Skin of body (tissue), 2 donors: Measurements from ENCODE around the gene PDGFRA. TPM values are rescaled to one million over a fixed set of nuclear protein-coding genes. Genes with fewer than 3 reads are reported as not detected.
"Not testable (repeated sequence)": the region's sequence is repeated elsewhere in the genome, so short reads cannot be mapped to it uniquely, and the experiment has no call there.

Experiments
- DNase-seq: peaks from one replicate; lab custom pipeline; 2025; lab: John Stamatoyannopoulos, UW
- total RNA-seq: library from RNA; depleted of rRNA; stranded (reverse); fragments of >200 nt; gene quantifications from one replicate; pipeline ENCODE4 v1.2.3, GENCODE V29; 2014

Gene PDGFRA
- total RNA-seq, 1 donor from 2014 or later = 138 TPM

- peak; percentile 93 for DNase-seq
These were observed 1.6 kb upstream of the PDGFRA start for GRCh38 chr4:54227256-54228055.

- peak; percentile 74 for DNase-seq
These were observed 1.0 kb upstream of the PDGFRA start for GRCh38 chr4:54228056-54228527.

GRCh38 chr4:54228546-54228945, 547 bp upstream of the PDGFRA start:
- DNase-seq = no peak

DNA sequence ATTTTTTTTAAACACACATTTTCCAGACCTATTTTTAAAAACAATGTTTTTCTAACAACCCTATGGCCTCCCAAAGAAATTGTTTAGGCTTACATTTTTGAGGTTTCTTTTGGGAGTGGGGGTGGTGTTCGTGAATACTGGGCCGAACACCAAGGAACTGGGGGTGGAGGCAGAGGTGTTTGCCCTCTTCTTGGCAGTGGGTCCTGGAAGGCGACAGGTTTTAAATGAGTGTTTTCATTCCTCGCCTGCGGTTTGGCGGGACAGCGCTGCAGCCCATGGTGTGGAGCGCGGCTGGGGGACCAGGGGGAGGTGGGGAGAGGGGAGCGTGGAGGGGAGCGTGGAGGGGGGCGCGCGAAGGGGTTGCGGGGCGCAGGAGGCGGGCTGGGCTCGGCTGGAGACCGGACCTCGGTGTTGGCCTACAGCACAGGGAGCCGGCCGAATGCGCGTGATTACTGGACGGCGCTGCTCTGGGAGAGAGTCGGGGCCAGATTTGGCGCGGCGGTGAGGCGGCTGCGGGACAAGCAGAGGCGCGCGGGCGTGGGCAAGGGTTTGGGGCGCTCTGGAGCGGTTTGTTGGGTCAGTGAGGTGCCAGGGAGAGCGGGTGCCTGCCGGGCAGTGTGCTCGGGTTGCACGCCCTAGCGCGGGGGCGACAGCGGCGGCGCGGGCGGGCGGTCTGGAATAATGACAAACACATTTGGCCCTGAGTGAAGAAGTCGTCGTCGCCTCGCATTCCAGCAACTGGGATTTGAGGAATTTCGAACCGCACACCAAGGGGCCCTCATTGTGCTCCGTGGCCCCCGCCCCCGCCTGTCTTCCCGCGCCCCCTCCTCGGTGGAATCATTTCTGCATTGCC, 764 bp downstream of the PDGFRA start:
- DNase-seq = peak; percentile 32

DNA sequence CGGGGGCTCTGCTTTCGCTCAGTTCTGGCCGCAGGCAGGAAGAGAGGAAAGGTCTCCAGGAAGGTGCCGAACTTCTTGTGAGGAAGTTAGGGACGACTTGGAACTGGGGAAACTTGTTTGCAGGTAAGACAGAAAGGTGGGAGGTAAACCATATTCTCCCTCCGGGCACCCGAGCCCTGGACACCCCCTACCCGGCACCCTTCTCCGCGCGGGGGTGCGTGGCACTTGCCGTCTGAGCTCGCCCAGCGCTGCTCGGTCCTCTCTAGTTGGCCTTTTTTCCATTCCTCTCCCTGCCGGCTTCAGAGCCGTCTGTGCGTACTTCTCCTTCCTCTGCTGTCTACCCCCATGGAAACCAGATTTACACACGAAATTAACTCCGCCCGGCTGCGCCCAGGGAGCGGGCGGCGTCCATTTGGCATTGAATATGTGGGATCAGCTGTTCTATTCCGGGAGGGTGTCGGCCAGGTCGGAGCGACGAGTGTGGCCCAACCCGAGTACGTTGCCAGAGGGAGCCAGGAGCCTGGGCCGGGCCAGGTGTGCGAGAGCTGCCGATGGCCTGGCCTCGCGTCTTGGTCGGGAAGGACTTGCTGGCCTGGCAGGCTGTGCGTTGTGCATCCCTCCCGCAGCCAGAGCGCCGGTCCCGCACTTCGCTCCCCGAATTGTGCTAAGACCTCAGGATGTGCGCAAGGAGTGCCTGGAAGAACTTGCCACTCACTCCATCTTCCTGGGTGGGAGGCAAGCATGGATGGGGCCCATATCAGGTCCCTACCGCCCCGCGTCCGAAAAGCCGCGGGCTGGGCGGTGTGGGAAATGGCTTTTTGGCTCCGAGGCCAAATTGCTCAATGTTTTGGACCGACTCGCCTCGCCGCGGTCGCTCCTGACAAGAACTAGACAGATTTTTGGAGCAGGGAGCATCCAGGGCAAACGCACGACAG, 1.7 kb downstream of the PDGFRA start:
- peak; percentile 44 for DNase-seq

DNA sequence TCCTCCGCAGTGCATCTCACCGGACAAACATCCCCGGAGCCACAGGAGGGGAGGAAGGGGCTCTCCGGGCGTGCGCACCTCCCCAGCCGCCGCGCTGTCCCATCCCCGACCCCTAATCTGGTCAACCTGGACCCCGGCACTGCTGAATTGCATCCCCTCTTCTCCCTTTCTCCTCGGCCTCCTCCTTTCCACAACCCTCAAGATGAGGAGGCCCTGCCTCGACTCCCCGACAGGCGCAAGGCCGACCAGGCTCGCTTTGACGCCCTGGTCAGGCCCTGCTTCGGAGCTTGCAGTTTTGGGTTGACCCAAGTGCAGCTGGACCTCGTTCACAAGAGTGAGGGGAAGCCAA, 2.3 kb downstream of the PDGFRA start:
- no peak for DNase-seq

DNA sequence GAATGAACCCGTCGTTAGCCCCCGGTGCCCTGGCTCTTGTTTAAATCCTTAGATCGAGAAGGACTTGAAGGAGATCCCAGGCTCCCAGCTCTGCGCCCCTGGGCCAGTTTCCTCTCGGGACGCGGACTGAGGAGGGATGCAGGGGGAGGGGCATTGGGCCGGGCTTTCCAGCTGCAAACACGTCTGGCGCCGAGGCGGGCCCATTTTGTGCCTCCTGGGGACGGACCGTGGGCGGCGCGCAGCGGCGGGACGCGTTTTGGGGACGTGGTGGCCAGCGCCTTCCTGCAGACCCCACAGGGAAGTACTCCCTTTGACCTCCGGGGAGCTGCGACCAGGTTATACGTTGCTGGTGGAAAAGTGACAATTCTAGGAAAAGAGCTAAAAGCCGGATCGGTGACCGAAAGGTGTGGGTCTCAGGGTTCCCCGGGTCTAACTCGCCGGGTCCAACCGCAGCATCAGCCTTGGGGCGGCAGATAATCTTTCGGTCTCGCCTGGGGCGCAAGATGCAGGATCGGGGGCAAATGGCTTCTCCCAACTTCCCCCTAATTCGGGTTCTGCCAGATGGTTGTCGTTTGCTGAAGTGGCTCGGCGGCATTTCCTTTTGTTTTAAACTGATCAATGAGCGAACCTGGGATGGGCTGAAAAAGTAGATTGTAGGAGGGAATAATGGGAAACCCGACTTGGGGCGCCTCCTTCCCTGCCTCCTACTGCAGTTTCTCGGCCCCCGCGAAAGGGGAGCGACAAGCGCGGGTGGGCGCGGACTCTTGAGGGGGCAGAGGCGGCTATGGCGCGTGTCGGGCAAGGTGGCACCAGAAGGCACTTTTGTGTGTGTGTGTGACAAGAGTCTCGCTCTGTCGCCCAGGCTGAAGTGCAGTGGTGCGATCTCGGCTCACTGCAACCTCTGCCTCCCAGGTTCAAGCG, 2.9 kb downstream of the PDGFRA start:
- peak; percentile 45 for DNase-seq

DNA sequence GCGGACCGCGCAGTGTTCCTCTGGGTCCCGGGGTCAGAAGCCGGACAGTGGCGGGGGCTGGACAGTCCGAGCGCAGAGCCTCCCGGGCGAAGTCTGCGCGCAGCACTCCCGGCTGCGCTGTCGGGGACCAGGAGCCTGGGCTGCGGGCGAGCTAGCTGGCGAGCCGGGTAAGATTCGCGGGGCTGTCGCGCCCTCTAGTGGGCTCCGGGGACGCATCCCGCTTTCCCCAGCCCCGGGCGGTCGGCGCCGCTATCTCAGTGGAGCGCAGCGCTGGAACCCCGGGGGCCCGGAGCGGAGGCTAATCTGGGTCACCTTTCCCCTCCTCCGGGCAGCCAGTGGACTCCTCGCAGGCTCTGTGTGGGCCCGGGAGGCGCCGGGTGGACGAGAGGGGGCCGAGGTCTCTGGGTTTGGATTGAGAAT, 4.2 kb downstream of the PDGFRA start:
- DNase-seq = peak; percentile 57

- peak; percentile 87 for DNase-seq
These were observed 4.8 kb downstream of the PDGFRA start for GRCh38 chr4:54233697-54234496.

DNA sequence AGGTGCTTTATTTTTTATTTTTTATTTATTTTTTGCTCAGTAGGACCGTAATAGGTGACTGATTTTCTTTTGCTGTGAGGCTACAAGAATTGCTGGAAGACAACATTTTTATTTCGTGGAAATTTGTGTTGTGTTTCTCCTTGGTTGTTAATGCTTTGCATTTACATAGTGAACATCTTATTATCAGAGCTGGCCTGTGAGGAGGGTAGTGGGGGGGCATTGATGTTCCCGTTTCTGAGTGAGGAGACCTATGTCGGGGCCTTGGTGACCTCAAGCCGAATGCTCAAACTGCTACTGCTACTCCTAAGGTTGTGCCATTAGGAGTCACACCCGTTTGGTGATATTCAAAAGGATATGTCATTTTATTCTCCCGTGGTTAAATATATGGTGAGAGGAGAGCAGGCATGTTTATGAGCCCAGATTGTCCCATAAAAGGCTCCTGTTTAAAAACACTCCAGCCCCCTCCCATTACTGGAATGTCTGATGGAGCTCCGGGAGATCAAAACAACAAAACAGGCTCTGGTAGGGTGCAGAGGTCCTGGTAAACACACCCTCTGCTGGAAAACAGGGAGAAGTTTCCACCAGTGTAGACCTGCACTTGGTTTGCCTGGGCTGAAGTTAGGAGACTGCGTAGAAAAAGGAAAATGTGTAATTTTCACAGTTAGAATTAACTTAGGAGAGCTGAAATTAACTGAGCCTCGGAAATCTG, 5.6 kb downstream of the PDGFRA start:
- DNase-seq = no peak

DNA sequence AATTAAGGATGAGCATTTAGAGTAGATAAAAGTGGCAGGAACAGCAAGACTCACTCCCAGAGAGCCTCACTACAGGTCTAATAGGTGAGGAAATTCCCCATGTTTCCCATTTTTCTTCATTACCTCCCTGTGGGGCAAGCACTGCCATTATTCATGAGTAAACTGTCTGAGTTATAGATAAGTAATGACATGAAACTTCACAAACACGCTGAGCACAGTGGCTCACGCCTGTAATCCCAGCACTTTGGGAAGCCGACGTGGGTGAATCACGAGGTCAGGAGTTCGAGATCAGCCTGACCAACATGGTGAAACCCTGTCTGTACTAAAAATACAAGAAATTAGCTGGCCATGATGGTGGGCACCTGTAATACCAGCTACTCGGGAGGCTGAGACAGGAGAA, 7.2 kb downstream of the PDGFRA start:
- not testable (repeated sequence) for DNase-seq

GRCh38 chr4:54237770-54238169, 8.7 kb downstream of the PDGFRA start:
- DNase-seq = no peak

- no peak for DNase-seq
These were observed 9.3 kb downstream of the PDGFRA start for GRCh38 chr4:54238389-54238788.

DNA sequence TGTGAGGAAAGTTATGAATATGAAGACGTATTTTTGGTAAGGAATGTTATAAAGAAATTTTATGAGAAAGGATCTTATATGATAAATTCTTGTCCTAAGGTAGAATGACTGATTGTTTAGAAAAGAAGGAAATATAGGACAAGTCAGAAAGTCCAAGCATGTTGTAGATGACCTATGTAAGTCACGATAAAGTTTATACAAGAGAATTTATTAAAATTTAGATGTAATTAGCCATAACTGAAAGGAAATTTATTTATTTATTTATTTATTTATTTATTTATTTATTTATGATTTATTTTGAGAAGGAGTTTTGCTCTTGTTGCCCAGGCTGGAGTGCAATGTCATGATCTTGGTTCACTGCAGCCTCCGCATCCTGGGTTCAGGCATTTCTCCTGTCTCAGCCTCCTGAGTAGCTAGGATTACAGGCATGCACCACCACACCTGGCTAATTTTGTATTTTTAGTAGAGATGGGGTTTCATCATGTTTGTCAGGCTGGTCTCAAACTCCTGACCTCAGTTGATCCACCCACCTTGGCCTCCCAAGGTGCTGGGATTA, 12.3 kb downstream of the PDGFRA start:
- DNase-seq = not testable (repeated sequence)

DNA sequence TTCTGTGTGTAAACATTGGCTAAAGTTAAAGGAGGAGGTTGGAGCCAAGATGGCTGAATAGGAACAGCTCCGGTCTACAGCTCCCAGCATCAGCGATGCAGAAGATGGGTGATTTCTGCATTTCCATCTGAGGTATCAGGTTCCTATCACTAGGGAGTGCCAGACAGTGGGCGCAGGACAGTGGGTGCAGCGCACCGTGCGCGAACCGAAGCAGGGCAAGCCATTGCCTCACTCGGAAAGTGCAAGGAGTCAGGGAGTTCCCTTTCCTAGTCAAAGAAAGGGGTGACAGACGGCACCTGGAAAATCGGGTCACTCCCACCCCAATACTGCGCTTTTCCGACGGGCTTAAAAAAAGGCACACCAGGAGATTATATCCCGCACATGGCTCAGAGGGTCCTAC, 14.4 kb downstream of the PDGFRA start:
- DNase-seq = not testable (repeated sequence)

DNA sequence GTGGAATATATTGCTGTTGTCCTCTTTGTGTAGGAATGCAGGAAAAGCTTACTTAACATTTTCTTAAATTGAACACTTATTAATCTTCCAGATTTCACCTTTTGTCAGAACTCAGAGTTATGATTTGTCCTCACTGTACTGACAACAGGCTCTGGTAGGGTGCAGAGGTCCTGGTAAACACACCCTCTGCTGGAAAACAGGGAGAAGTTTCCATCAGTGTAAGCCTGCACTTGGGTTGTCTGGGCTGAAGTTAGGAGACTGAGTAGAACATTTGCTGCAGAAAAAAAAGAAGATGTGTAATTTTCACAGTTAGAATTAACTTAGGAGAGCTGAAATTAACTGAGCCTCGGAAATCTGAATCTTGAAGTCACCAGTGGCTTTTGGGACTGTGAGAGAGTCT, 23.2 kb downstream of the PDGFRA start:
- not testable (repeated sequence) for DNase-seq

GRCh38 chr4:54254116-54254914, 25.2 kb downstream of the PDGFRA start:
- no peak for DNase-seq

GRCh38 chr4:54254915-54255246, 25.8 kb downstream of the PDGFRA start:
- no peak for DNase-seq
